HPDE6-E6E7 (cell line): ENCODE measurements around the gene RCVRN.
A peak's percentile ranks its signal among the peaks of the same experiment; 100 is the strongest.

ENCODE experiments used
- DNase-seq: peaks from one replicate; pipeline ENCODE4 v3.0.0; 2011; ENCODE audit warnings: missing footprints; ENCODE audit errors: extremely low spot score

The RCVRN gene

DNA sequence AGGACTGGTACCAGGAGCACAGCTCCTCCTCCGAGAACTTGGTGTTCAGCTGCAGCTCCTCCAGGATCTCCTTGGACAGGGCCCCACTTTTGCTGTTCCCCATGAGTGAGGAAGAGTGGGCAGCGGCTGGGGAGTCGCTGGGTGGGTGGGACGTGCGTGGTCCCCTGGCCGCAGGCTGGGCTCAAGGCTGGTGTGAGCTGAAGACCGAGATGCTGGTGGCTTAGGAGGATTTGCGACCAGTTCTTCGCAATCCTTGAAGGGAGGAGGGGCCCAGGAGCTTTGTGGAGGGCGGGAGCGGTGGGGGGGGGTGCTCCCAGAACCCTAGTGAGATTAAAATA, at the start of gene RCVRN:
Gene RCVRN, minus strand, starts transcription at position 194 of the 338 bp plus-strand sequence. Its CDS starts 91 bp downstream, at position 103.
- DNase-seq: no peak

DNA sequence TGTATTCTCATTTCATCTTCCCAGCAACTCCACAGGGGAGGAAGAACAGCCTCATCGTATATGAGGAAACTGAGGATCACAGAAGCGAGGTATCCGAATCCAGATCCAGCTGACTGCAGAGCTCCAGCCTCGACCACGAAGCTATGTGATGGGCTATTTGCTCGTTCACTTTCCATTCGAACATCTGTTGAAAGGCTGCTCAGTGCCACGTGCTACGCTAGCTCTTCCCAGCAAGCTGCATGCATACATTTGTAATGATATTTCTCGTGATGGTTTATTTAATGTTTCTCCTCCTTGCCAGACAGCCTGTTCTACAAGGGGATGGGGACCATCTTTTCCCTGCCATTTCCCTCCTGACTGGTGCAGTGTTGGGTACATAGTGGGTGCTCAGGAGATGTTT, 48.4 kb upstream of the RCVRN start:
- DNase-seq: no peak

DNA sequence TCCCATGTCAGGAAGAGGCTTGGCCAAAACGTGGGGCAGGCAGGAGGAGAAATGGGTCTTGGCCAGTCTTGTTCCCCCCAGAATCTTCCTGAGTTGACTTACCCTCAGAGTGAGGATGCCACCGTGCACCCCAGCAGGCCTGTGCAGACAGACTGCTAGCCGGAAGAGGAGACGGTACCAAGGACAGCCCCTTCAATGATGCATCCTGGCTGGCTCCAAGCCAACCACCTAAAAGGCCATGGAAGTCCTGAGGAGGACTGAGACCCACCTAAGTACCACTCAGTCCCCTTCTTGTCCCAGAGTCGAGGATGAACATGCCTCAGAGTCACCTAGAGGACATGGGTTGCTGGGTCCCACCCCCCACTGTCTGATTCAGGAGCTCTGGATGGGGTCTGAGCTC, 46.7 kb upstream of the RCVRN start:
- no peak for DNase-seq

DNA sequence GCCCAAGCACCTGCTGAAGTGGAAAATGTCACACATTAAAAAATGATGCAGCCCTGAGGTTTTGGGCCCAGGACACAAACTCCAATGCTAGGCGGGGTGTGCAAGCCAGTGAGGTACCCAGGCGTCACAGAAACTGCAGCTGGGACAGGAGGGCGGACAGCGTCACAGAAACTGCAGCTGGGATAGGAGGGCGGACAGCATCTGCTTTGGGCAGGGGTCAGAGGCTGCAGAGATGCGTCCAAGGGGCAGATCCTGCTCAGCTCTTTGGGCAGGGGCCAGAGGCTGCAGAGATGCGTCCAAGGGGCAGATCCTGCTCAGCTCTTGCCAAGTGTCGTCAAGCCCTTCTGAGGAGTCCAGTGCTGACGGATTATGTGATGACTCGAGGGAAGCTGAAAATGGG, 43.9 kb upstream of the RCVRN start:
- no peak for DNase-seq

DNA sequence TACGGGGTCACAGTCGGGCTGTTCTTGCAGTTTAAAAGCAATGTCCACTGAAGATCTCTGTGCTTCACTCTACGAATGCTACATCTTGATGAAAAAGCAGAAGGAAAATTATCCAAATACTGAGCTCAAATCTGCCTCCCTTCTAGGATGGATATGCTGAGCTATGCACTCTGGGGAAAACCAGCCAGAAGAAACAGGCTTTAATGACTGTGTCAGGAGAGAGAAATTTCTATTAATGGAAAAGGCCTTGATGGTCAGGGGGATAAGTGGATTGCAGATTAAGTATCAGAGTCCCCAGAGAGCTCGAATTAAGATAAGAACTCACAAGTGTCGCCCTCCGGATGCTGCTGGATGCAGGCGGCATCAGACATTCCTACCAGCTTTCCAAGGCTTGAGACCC, 39.6 kb upstream of the RCVRN start:
- DNase-seq: no peak

DNA sequence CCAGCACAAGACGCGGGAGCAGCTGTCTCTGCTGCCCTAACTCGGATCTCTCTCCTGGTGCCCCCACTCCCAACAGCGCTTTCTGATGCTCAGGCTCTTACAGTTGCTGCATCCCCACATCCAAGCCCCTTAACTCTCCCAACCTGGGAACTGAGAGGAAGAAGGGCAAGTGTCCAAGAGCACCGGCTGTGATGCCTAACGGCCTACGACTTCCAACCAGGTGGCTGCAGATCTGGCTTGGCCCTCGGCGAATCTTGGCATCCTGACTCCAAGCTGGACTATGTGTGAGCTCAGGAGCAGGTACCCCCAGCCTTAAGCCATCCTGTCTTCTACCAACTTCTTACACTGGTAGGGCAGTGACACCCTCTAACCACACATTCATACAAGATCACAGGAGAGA, 38.3 kb upstream of the RCVRN start:
- DNase-seq: no peak

DNA sequence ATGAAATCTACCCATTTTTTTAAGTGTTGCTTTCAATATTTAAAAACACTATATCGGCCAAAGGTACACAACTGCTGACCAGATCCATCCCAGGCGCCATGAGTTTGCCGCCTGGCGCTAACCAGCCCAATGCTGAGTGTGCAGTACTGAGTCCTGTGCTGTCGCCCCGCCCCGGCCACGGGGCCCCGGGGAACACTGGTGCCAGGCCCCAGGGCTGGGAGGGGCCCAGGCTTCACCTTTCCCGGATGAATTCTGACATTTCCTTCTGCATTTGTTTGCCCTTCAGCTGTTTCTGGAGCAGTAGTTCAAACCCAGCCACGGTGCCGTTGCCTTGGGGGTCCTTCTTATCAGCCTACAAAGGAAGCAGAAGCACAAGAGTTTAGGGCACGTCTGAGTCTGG, 37.8 kb upstream of the RCVRN start:
- no peak for DNase-seq

DNA sequence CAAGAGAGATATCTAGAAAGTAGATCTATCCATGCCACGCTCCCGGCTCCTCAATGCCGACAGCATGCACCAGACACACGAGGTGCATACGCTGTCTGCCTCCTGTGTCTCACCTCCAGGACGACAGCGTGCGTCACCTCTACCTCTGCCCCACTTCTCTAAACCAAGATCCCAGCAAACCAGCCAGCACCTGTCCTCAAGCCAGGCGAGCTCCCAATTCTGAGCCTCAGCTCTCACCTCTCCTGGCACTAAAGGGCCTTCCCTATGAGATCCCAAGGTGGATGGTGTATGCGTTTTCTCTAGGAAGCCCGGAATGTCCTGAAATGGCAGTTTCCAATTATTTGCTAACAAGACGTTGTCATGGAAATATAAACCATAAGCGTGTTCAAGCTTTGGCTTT, 36.2 kb upstream of the RCVRN start:
- no peak for DNase-seq

DNA sequence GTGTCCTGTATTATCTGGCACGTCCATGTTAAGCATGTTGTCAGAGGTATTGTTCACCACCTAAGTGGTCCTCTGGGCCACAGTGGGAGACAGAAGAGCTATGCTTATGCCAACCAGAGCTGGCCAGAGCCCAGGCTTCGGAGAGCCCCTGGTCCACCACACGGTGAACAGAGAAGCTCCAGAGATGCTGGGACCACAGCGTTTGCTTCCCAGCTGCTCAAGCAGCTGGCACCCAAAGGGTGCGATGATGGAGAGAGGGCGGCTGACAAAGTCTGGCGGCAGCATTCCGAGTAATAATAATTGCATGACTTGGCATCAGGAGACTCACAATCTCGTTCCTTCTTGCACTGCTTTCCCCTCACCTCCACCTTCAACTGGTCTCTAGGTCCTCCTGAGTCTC, 35.8 kb upstream of the RCVRN start:
- no peak for DNase-seq

DNA sequence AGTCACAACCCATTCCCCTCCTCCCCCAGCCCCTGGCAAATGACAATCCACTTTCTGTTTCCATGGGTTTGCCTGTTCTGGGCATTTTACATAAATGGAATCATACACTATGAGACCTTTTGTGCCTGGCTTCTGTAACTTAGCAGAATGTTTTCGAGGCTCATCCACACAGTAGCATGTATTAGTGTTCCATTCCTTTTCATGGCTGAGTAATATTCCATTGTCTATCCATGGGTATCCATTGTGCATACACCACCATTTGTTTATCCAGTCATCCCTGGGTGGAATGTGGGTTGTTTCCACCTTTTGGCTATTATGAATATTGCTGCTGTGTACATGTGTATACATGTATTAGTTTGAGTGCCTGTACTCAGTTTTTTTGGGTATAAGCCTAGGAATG, 33.7 kb upstream of the RCVRN start:
- no peak for DNase-seq

DNA sequence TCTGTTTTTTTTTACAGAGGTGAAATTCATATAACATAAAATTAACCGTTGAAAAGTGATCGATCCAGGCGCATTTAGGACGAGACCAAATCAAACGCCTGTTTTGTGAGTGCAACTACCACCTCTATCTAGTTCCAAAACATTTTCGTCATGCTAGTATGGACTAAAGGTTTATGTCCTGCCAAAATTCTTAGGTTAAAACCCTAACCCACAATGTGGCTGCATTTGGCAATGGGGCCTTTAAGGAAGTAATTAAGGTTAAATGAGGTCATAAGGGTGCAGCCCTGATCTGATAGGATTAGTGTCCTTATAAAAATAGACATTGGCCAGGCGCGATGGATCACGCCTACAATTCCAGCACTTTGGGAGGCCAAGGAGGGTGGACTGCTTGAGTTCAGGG, 32.8 kb upstream of the RCVRN start:
- DNase-seq: no peak

DNA sequence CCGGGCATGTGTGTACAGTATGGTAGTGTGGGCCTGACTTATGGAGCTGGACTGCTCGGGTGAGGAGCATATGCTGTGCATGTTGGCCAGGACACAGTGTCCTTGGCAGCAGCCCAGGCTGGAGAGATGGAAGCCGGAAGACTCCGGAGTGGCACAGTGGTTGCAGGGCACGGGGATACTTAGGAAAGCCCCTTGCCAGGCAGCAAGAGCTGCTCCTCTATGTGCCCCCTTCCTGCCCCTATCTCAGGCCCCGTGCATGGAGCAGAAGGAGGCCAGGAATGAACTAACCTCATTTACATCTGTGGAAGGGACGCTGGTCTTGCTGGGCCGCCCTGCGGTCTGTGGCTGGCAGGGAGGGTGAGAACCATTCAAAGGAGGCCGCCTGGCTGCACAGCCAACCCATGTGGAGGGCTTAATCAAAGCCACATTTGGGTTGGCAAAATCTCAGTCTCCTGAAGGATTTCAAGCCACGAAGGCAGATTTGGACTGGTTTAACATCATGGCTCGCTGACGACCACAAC, 32.2 kb upstream of the RCVRN start:
- DNase-seq: no peak

DNA sequence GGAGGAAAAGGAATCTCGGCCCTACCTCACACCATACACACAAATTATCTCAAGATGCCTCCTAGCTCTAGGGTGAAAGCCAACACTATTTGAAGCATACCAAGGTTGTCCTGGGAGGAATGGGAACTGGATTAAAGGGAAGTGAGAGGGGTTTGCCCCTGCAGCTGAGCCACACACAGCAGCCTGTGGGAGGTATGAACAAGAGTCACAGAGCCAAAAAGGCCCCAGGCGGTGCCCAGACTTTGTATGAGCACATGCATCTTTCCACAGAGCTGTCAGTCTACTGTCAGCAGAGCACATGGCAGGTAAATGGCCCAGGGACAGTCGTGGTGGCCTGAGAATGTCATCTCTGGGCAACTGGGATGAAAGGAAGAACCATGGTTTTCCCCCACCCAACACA, 31.0 kb upstream of the RCVRN start:
- no peak for DNase-seq

DNA sequence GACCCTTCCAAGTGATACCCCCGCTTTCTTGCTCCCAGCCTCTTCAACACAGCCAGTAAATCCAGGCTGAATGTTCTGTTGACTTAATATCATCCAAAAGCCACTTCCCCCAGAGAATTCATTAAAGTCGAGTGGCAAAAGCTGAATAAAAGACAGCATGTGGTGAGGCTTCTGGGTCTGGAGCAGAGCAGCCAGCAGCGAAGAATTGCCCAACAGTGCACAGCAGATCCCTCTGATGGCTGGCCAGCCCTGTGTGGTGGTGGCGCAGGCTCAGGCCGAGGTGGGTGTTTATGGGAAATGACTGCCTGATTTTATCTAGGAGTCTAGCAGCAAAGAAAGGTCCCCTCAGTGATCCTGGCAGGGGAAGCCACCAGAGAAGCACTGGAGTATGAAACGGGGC, 30.3 kb upstream of the RCVRN start:
- no peak for DNase-seq

DNA sequence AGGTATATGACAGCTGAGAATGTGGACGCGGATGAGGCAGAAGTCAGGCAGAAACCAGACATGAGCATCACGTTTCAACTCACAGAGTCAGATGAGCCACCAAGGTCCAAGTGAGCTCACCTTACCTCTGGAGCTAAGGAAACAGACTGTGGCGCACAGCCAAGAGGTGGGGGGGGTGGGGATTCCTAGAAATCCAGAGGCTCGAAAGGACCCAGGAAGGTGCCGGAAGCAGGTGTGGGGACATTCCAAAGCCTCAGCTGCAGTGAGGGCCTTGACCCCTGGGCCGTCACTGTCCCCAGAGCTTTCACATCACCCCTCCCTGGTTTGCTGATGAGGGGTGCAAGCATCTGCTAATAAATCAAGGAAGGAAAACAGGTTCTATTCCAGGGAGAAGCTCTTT, 29.3 kb upstream of the RCVRN start:
- DNase-seq: no peak

DNA sequence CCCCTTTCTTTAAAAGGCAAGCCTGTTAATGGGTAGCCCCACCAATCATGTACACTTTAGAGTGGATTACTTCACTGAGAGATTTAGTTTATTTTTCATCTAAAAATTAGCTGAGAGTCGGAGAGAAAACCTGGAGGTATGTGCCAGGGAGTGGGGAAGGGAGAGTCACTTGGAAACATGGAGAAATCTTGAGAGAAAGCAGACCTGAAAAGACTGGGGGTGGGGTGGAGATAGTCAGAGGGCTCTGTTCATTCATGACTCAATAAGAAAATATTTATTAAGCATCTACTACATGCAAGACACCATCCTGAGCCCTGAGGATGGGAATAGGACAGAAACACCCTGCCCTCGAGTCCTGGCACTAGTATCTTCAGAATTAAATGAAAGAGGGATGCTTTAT, 27.4 kb upstream of the RCVRN start:
- no peak for DNase-seq

DNA sequence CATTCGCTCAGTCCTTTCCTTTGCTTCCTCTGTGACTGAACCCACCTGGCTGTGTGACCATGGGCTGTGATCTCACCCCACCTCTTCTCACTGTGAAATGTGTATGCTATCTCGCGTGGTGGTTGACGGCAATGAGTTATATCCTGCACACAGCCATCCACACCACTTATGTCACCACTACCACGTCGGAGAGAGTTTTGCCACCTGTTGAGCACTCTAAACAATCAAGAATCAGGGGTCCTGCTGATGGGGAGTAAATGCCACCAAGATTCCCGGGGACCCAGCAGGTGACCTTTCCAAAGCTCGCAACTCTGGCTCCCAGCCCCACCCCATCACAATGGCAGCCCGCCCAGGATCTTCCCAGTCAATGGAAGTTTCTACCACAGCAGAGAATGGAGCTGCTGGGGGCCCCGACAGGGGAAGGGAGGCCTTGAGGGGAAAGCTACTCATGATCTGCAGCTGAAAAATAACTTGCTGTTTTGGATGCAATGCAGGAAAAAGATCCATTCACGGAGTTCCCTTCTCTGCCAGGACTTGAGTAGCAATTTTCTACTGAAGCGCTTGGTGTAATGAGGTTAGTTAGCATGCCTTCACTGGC, 26.2 kb upstream of the RCVRN start:
- no peak for DNase-seq

DNA sequence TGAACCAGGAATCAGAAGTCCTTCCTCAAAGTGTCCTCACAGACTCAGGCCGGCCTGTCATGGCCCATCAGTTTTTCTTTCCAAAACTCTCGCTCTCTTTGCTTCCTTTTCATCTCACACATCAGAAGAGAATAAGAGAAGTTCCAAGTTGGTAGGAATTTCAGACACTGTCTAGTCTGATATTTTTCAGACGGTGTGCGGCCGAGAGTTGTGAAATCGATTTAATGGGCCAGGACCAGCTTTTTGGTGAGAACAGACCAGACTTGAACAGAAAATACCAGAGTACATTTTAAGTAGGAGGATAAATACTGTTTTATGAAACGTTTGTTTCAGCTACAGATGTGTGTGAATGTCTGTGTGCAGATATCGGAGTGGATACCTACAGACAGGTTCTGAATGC, 24.8 kb upstream of the RCVRN start:
- no peak for DNase-seq

DNA sequence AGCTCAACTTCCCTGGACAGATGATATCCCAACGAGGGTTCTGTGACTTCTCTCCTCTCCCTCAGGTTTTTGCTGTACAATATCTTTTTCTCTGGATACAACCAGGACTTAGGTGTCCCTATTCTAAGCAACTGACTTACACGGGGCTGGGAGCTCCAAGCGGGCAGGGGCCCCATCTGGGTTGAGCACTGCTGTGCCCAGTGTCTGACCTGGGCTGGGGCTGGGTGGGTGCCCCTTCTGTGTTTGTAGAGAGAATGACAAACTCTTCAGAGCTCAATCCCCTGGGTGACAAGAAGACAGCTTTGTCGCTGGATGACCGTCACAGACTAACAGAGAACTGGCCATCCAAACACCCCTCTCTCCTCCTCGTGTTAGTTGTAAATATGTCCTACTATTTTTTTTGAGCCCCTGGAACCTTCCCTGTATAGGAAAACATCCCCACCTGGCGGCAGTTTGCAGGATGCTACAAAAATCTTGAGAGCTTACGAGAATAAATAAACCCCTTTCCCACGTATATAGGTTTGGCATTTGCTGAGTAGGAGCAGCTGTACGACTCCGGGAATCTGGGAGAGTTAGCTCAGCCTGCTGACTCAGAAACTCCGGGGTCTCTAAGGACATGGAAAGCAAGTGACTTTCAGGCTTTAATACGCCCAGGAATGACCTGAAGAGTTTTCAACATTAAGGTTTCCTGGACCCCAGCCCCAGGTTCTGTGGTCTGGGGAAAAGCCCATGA, 23.7 kb upstream of the RCVRN start:
- no peak for DNase-seq

DNA sequence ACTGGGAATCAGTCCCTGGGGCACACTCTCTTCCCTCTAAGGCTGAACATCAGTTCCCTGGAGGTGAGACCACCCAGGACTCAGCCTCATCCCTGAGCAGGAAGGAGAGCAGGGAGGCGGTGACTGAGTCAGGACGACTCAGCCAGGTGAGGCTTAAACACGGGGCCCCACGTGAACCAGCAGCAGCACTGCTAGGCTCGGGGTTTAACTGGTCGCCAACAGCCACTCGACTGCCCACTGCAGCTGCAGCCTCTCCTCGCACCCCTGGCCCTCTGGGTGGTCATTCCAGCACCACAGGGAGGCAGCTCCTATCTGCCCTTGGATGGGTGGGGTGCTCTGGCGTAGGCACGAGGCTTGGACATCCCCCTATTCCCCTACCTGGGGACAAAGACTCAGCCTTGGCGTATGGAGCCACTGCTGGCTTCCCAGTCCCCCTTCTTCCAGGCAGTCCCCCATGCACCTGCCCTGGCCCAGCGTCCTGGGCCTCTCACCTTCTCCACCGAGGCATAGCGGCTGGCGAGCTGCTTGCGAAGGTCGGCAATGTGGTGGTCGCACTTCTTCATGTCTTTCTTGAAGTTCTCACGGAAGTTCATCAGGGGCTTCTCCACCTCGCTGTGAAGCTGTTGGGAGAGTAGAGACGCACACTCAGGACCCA, 21.2 kb upstream of the RCVRN start:
- no peak for DNase-seq

DNA sequence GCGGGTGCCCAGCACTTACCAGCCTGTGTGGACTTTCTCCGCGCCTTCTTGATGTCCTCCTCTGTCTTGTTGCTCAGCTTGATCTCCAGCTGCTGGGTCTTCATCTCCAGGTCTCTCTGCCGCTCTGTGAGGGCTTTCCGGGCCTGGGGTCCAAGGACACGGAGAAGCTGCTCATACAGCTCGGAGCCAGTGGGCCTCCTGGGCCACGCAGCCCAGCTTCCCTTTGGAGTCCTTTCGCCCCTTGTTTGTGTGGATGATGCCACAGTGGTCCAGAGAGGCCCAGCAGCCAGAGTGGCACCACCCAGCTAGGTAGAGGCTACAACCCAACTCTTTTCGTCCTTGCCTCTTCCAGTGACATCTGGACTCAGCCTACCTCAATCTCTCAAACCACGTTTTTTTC, 20.4 kb upstream of the RCVRN start:
- no peak for DNase-seq

DNA sequence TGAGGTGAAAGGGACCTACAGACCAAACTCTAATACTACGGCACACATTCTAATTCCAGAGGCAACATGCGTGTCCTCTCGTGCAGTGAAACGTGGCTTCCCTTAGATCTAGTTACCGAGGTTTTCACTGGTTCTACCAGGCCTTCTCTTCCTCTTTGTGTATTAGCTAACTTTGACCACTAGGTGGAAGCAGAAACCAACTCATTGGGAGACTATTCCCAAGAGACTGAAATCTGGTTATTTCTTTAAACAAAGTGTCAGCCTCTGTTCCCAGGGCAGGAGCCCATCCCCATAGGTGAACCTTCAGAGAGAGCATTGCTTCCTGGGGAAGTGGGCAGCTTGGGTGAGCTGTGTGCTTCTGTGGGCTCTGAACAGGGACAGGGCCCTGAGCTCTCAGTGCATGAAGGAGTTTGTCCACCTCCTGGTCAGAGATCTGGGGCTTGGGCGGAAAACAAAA, 19.7 kb upstream of the RCVRN start:
- DNase-seq: peak; percentile 31
